Heart left ventricle (tissue), 13 donors: ENCODE measurements around the gene SH2D5.

ENCODE experiments used
- CTCF ChIP-seq, 12 donors: fragments of 200-600 bp; sonication (generic) in 4 of 12; IDR thresholded peaks; one replicate each; pipeline versions ENCODE4 v1.5.0 to v1.8.0; 2018 to 2022; ENCODE audit warnings: antibody characterized with exemption in 12 of 12, mild to moderate bottlenecking in 5 of 12
- POLR2A ChIP-seq, 2 donors: fragments of 450-650 bp; IDR thresholded peaks; one replicate each; pipeline ENCODE4 v1.6.1; 2017; ENCODE audit warnings: antibody characterized with exemption in 2 of 2, mild to moderate bottlenecking in 2 of 2, moderate library complexity in 2 of 2
- donor health status: ischemic (EF 13 %, LVEDD 7.1; RV severe dilation, severe dysfunction).
- donor health status: DM: no; HTN: yes; CAD: no.
- donor health status: DM: no; HTN: no; CAD: no.
- donor health status: ischemic (EF 25% LVEDD 6.9; RV normal size, moderate dysfunction).
- donor health status: ischemic (EF 25% LVEDD 5.7; RV mildly dilated, moderate dysfunction).
- donor health status: ischemic (EF 35%, LVEDD 5.7; RV mildly dilated, moderate dysfunction).
- donor health status: nonischemic (EF 11% LVEDD 7.7; RV severe dilation, severe dysfunction).
- donor health status: DM: yes; HTN: yes; CAD: no.
- donor health status: PGD.
- donor health status: ischemic (EF 29% LVEDD 5.4; RV normal size, mild dysfunction).
- donor health status: nonischemic (EF 23%, LVEDD 6.1; RV moderate dilation, normal function).

GRCh38 chr1:20689645-20690056, 42.9 kb downstream of the SH2D5 start:
- no peak for TF ChIP-seq CTCF (IDR thresholded peaks at IDR 0.05)
- no peak for TF ChIP-seq POLR2A (IDR thresholded peaks at IDR 0.05)
